ENCODE measurements around the gene NKTR.

NKTR gene

DNA sequence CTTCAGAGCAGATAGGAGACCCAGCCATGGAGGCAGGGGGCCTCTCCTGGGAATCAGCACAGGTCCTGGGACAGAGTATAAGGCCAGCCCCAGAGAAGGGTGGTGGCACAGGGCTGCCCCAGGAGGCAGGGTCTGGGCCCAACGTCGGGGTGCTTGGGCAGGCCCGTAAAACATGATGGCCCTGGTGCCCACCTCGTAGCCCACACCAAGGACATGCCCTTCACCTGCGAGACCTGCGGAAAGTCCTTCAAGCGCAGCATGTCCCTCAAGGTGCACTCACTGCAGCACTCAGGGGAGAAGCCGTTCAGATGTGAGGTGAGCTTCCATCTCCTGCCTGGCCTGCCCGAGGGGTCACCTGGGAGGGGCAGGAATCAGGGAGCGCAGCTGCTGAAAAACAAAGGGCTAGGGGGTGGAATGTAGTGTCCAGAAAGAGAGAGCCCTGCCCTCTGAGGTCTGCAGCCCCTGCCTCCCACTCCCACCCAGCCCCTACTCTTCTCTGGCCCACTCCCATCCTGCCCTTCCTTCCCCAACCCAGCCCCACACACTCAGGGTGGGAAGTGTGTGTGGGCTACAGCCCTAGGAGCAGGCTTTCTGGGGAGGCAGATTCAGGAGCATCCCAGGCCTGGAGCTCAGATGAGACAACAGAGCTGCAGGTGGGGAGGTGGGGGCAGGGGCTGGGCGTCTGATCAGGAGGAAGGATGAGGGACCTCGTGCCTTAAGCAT, 62.5 kb downstream of the NKTR start:
- DNase-seq: no peak

DNA sequence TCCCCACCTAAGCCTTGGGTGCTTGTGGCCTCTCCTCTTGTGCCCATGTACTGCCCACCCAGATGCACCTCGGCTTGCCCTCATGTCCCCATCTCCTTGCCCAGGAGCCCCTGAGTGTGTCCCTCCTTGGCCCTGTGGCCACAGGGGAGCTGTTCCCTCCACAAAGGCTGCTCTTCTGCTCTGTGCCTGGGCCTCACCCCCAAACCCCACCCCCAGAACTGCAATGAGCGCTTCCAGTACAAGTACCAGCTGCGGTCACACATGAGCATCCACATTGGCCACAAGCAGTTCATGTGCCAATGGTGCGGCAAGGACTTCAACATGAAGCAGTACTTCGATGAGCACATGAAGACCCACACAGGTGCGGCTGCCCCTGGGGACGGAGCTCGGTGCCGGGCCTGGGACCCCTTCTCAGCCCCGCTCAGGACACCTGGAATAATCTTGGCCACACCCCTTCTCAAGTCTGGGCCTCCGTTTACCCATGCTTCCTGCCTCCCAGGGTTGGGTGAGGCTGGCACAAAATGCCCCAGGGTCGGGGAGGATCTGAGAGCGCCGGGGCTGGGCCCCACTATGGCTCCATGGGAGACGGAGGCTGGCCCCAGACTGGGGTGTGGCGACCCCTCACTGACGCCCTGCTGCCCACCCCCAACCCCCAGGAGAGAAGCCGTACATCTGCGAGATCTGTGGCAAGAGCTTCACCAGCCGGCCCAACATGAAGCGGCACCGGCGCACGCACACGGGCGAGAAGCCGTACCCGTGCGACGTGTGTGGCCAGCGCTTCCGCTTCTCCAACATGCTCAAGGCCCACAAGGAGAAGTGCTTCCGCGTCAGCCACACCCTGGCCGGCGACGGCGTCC, 63.3 kb downstream of the NKTR start:
- DNase-seq: no peak

GRCh38 chr3:42664438-42664803, 63.9 kb downstream of the NKTR start:
- no peak for DNase-seq

DNA sequence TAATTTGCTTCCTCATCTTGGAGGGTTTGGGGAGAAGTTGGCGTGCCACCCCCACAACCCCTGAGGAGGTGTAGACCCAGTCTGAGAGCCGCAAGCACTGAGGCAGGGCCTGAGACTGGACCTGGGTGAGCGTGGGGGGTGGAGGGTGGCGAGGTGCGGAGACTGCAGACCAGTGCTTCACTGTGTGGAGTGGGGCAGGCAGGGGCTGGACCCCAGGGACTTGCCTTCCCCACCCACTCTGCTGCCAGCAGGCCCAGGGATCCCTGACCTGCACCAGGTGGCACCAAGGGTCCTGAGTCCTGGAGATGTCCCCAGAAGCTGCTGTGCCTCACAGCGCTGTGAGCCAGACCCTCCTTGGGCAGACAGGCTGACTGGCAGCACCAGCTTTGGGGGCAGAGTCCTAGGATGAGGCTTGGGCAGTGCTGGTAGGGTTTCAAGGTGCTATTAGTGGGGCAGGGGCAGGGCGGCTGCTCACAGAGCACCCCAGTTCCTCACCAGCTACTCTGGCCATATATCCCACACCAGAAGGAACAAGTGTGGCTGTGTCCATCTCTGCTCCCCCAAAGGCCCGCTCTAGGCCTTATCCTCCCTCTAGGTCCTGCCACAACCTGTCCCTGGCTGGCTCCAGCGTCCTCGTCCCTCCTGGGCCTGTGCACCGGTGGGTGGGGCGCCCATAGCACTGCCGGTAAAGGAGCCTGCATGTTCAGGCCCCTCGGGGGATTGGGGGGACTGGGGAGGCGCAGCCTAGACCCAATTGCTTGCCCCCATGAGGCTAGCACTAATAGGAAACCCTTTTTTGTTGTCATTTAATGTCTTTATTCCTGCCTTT, 64.8 kb downstream of the NKTR start:
- no peak for DNase-seq

GRCh38 chr3:42666022-42666421, 65.5 kb downstream of the NKTR start:
- DNase-seq: no peak

- DNase-seq: no peak
Observed at GRCh38 chr3:42666577-42666998, 66.1 kb downstream of the NKTR start.

GRCh38 chr3:42667096-42667522, 66.6 kb downstream of the NKTR start:
- DNase-seq: no peak

- DNase-seq: no peak
Observed at GRCh38 chr3:42667523-42668412, 67.3 kb downstream of the NKTR start.

DNA sequence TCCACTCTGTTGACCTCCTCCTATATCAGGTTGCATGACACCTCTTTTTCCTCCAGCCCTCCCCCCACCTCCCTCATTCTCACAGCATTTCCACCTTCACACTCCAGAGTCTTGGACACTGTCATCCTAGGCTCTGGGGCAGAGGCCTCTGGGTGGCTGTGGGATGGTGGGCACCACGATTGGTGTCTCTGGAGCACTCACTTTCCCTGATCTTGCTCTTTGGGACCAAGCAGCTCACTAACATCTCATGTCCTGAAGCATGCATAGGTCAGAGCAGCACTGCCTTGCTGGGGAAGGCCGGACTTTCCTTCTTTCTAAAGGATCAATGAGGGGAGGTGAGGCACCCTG, 67.9 kb downstream of the NKTR start:
- DNase-seq: no peak

- DNase-seq: no peak
Observed at GRCh38 chr3:42668793-42669217, 68.3 kb downstream of the NKTR start.

GRCh38 chr3:42670051-42670576, 69.6 kb downstream of the NKTR start:
- no peak for DNase-seq

DNA sequence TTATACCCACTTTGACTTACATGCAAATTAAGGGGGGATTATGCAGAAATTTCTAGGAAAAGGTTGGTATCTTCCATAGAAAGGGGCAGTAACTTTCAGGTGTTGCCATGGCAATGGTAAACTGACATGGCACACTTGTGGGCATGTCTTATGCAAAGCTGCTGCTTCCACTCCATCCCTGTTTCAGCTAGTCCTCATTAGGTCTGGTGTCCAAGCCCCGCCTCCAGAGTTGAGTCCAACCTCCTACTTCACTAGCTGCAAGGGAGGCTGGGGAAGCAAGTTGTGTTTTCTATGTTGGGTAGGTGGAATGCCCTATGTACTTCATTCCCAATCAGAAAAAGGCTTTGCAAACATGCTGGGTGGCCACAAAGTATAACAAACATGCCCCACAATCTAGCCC, 70.2 kb downstream of the NKTR start:
- DNase-seq: no peak

DNA sequence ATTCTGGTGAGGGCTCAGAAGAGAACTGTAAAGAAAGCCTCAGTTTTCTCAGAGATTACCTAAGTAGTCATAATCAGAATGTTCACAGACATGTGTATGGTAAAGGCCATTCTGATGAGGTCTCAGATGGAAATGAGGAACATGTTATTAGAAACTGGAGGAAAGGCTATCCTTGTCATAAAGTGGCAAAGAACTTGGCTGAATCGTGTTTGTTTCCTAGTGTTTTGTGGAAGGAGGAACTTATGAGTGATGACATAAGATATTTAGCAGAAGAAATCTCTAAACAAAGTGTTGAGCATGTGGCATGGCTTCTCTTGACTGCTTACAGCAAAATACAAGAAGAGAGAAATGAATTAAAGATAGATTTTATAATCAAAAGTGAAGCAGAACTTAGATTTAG, 72.0 kb downstream of the NKTR start:
- no peak for DNase-seq

DNA sequence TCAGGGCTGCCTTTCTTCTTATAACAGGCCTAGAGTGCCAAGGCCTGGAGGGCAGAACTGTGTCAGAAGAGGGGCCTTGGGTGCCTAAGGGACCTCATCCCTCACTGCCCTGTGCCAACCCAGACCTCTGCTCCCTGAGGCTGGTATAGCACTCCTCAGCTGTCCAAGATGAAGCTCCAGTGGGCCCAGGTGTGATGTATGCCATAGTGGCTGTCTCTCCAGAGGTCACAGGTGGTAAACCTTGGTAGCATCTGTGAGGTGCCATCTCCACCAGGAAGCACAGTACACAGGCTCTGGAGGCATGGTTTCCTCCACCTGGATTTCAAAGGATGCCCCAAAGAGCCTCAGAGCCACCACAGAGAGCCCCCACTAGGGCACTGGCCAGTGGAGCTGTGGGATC, 72.6 kb downstream of the NKTR start:
- no peak for DNase-seq

- DNase-seq: no peak
Observed at GRCh38 chr3:42674146-42674545, 73.7 kb downstream of the NKTR start.

- DNase-seq: no peak
Observed at GRCh38 chr3:42675909-42676308, 75.4 kb downstream of the NKTR start.

- no peak for DNase-seq
Observed at GRCh38 chr3:42678447-42678846, 78.0 kb downstream of the NKTR start.

DNA sequence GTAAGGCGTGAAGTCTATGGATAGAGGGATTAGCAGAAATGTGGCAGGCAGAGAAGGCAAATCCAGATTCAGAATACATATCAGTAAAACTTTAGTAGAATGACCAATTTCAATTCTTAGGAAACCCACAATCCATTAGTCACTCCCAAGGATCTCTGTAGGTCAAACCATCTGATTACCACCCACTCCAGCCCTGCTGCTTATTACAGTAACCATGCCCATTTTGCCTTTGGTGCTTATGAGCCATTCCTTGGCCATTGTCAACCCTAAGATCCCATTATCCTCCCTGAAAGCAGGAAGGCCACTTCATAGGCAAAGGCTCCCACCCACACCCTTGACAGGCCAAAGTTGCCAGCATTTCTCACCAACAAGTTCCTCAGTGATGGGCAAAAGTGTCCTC, 79.8 kb downstream of the NKTR start:
- no peak for DNase-seq

DNA sequence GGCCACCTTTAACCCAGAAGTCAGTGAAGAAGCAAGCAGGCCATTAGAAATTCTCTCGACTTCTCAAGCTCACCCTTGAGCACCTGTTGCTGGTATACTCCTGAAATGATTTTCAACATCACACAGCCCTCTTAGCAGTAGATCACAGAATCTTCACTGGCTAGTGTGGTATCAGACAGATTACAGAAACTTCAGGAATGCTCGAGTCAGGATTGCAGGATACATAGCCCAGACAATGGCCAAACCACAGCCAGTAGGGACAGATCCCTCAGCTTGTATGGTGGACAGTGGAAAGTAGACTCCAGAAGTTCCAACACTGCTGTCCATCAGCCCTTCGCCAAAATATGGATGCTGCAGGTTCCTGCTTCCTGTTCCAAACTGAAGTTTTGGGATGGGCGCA, 80.3 kb downstream of the NKTR start:
- DNase-seq: no peak

DNA sequence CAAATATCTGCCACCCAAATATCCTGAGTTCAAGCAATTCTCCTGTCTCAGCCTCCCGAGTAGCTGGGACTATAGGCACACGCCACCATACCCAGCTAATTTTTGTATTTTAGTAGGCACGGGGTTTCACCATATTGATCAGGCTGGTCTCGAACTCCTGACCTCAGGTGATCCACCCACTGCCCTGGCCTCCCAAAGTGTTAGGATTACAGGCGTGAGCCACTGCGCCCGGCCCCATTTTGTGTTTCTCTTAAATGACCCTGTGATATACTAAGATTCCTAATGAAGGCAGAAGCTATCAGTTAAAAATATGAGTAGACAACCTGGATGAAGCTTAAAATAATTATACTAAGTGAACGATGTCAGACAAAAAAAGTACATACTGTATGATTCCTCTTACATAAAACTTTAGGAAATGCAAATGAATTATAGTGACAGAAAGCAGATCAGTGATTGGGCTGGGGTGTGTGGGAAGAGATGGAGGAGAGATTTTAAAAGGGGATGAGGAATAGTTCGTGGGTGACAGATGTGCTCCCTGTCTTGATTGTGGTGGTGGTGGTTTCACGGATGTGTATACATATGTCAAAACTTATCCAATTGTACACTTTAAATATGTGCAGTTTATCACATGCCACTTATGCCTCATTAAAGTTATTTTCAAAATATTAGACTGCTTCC, 81.0 kb downstream of the NKTR start:
- DNase-seq: no peak

GRCh38 chr3:42682301-42683070, 82.0 kb downstream of the NKTR start:
- no peak for DNase-seq

Measured in NCI-H1105 (cell line).